Esophagus muscularis mucosa (tissue), 4 donors: ENCODE measurements around the gene TLE5. TPM values are rescaled to one million over a fixed set of nuclear protein-coding genes. Genes with fewer than 3 reads are reported as not detected.

Experiments
- DNase-seq: peaks from one replicate; pipeline ENCODE4 v3.0.0-alpha.2; 2017; ENCODE audit errors: extremely low spot score
- H3K27ac ChIP-seq, 4 donors: fragments of 200-600 bp; sonication (generic); replicated peaks in 1 of 4; 1 replicate in 3 of 4; 2 replicates in 1 of 4; pipeline ENCODE4 v1.5.1; 2016 to 2019; ENCODE audit warnings: mild to moderate bottlenecking in 1 of 4
- H3K27me3 ChIP-seq, 4 donors: fragments of 200-600 bp; sonication (generic); one replicate each; pipeline versions ENCODE4 v1.5.1 to v1.6.0; 2016 to 2019
- H3K36me3 ChIP-seq, 4 donors: fragments of 200-600 bp; sonication (generic); one replicate each; pipeline ENCODE4 v1.5.1; 2016 to 2019
- H3K4me1 ChIP-seq, 4 donors: fragments of 200-600 bp; sonication (generic); one replicate each; pipeline ENCODE4 v1.5.1; 2016 to 2019
- H3K4me3 ChIP-seq, 4 donors: fragments of 200-600 bp; sonication (generic); 1 replicate in 2 of 4; 2 replicates in 2 of 4; pipeline ENCODE4 v1.5.1; 2016 to 2019; ENCODE audit warnings: mild to moderate bottlenecking in 4 of 4, moderate library complexity in 1 of 4
- H3K9me3 ChIP-seq, 4 donors: fragments of 200-600 bp; sonication (generic); 1 replicate in 3 of 4; 2 replicates in 1 of 4; pipeline ENCODE4 v1.5.1; 2016 to 2019
- CTCF ChIP-seq, 3 experiments: fragments of 200-600 bp in 2 of 3; fragments of 450-650 bp in 1 of 3; sonication (generic) in 2 of 3; IDR thresholded peaks; one replicate each; pipeline ENCODE4 v1.5.1; 2017 to 2019; ENCODE audit warnings: antibody characterized with exemption in 3 of 3, mild to moderate bottlenecking in 2 of 3, moderate library complexity in 1 of 3
- EP300 ChIP-seq: sonication (generic); formaldehyde crosslinking; IDR thresholded peaks from one replicate; pipeline ENCODE4 v1.6.1; 2017; ENCODE audit warnings: antibody characterized with exemption
- POLR2A ChIP-seq: fragments of 450-650 bp; IDR thresholded peaks from one replicate; pipeline ENCODE4 v1.6.1; 2017; ENCODE audit warnings: antibody characterized with exemption, moderate library complexity, mild to moderate bottlenecking, low read depth
- POLR2AphosphoS5 ChIP-seq, 2 donors: sonication (generic); formaldehyde crosslinking; IDR thresholded peaks; one replicate each; pipeline ENCODE4 v1.6.1; 2017; ENCODE audit warnings: antibody characterized with exemption in 2 of 2
- WGBS: methylation state at CpG from one replicate; pipeline ENCODE4 v1.1.5; 2018; 5-methylcytosine and 5-hydroxymethylcytosine counted together
- intact Hi-C: fragments of 100-400 bp; cut with DNase I; formaldehyde crosslinking; loops from one replicate; pipeline ENCODE4 v1.15.1; 2023
- total RNA-seq, 4 donors: library from RNA; depleted of rRNA; stranded (reverse); fragments of >200 nt; gene quantifications; one replicate each; pipeline versions ENCODE4 v1.1.0 to v1.2.1, GENCODE V29; 2016

TLE5 gene
- total RNA-seq, 4 donors from 2014 or later = 657 to 947 (median 804) TPM

- TF ChIP-seq EP300 (no peak), POLR2A (no peak), CTCF (IDR thresholded peaks at IDR 0.05) (no peak), POLR2AphosphoS5 (IDR thresholded peaks at IDR 0.05) (no peak)
- Histone ChIP-seq H3K9me3 (no peaks in the 10 kb centered on the region), H3K27ac (no peak overlapping the region), H3K4me1 (no peaks in the 10 kb centered on the region), H3K4me3 (no peak overlapping the region), H3K36me3 (peaks cover 9 to 100% (median 73%) of the 10 kb centered on the region in 4 donors), H3K27me3 (no peaks in the 10 kb centered on the region)
- WGBS = 71% methylated on average over 28 of the region's 37 CpGs
- DNase-seq = no peak
- intact Hi-C loops = no loop called here
Measured at GRCh38 chr19:3006075-3006767, 56.1 kb downstream of the TLE5 start.

GRCh38 chr19:3005345-3005744 is 57.0 kb downstream of the TLE5 start:
- no peaks in the 10 kb centered on the region for H3K4me1 ChIP-seq
- intact Hi-C loops = no loop called here
- H3K36me3 ChIP-seq = peaks cover 4 to 100% (median 72%) of the 10 kb centered on the region in 4 donors
- H3K4me3 ChIP-seq = no peak overlapping the region
- TF ChIP-seq EP300 (no peak), CTCF (IDR thresholded peaks at IDR 0.05) (no peak), POLR2AphosphoS5 (IDR thresholded peaks at IDR 0.05) (no peak), POLR2A (no peak)
- no peaks in the 10 kb centered on the region for H3K27me3 ChIP-seq
- H3K27ac ChIP-seq = no peak overlapping the region
- no peak for DNase-seq
- no peaks in the 10 kb centered on the region for H3K9me3 ChIP-seq
- WGBS = 60% methylated on average over 2 of the region's 18 CpGs

GRCh38 chr19:3004522-3004921 is 57.8 kb downstream of the TLE5 start:
- TF ChIP-seq POLR2AphosphoS5 (IDR thresholded peaks at IDR 0.05) (no peak), EP300 (no peak), POLR2A (no peak), CTCF (IDR thresholded peaks at IDR 0.05) (no peak)
- intact Hi-C loops = no loop called here
- no peak for DNase-seq
- WGBS = 97% methylated on average over 4 of the region's 4 CpGs
- Histone ChIP-seq H3K9me3 (no peaks in the 10 kb centered on the region), H3K4me3 (no peak overlapping the region), H3K36me3 (peaks cover 0 to 94% (median 68%) of the 10 kb centered on the region in 4 donors), H3K4me1 (no peaks in the 10 kb centered on the region), H3K27ac (no peak overlapping the region), H3K27me3 (no peaks in the 10 kb centered on the region)

- Histone ChIP-seq H3K27ac (no peak overlapping the region), H3K4me1 (no peaks in the 10 kb centered on the region), H3K4me3 (no peak overlapping the region), H3K9me3 (no peaks in the 10 kb centered on the region), H3K36me3 (peaks cover 0 to 93% (median 68%) of the 10 kb centered on the region in 4 donors), H3K27me3 (no peaks in the 10 kb centered on the region)
- WGBS = 80% methylated on average over 6 of the region's 7 CpGs
- intact Hi-C loops = no loop called here
- no peak for DNase-seq
- TF ChIP-seq POLR2AphosphoS5 (IDR thresholded peaks at IDR 0.05) (no peak), EP300 (no peak), POLR2A (no peak), CTCF (IDR thresholded peaks at IDR 0.05) (no peak)
Measured at GRCh38 chr19:3003046-3003445, 59.2 kb downstream of the TLE5 start.

Other genes with a start within 250 kb of the TLE5 start
- 1 to 10 TPM; 2.9 to 7.1 (median 4.6) TPM for gene ZNF554, start 242.6 kb downstream of the TLE5 start, total RNA-seq
- gene ZNF555, start 221.0 kb downstream of the TLE5 start, total RNA-seq = 1 to 10 TPM; 3.0 to 7.5 (median 5.3) TPM
- under 1 TPM in 1 of 4 donors, not detected in 3; 0.42 TPM for gene ZNF556, start 195.2 kb downstream of the TLE5 start, total RNA-seq
- gene ZNF57, start 161.6 kb downstream of the TLE5 start, total RNA-seq = 1 to 10 TPM; 2.2 to 3.6 (median 2.3) TPM
- 1 to 10 TPM; 2.5 to 4.2 (median 3.0) TPM for gene ZNF77, start 117.5 kb downstream of the TLE5 start, total RNA-seq
- gene TLE6, start 84.9 kb downstream of the TLE5 start, total RNA-seq = 1 to 10 TPM in 1 of 4 donors, under 1 TPM in 2, not detected in 1; 0.75 to 1.2 (median 0.91) TPM
- 10 to 100 TPM; 34.0 to 51.2 (median 44.1) TPM for gene TLE2, start 33.2 kb downstream of the TLE5 start, total RNA-seq
- gene GNA11, start 31.9 kb upstream of the TLE5 start, total RNA-seq = 100 to 1,000 TPM in 3 of 4 donors, 10 to 100 TPM in 1; 90.5 to 169 (median 119) TPM
- gene GNA15, start 73.5 kb upstream of the TLE5 start, total RNA-seq = 10 to 100 TPM in 1 of 4 donors, 1 to 10 TPM in 3; 4.3 to 13.8 (median 5.3) TPM
- gene S1PR4, start 116.3 kb upstream of the TLE5 start, total RNA-seq = 1 to 10 TPM in 3 of 4 donors, under 1 TPM in 1; 0.42 to 5.5 (median 2.4) TPM
- 10 to 100 TPM; 26.2 to 33.6 (median 29.7) TPM for gene NCLN, start 123.4 kb upstream of the TLE5 start, total RNA-seq
- under 1 TPM in 1 of 4 donors, not detected in 3; 0.17 TPM for gene CELF5, start 162.2 kb upstream of the TLE5 start, total RNA-seq